ENCODE results near the gene NPAS2. TPM values are rescaled to one million over a fixed set of nuclear protein-coding genes. Genes with fewer than 3 reads are reported as not detected.

The NPAS2 gene
- total RNA-seq, 2 experiments from 2014 or later = 5.8 to 5.9 TPM

GRCh38 chr2:100852447-100852846 lies 32.5 kb downstream of the NPAS2 start:
- H3K36me3 Mint-ChIP-seq (ENCODE audit: low read depth) = no peaks in the 10 kb centered on the region
- CTCF ChIA-PET = no interaction called here
- no peaks in the 10 kb centered on the region for H3K27me3 Mint-ChIP-seq (ENCODE audit: low read depth)
- DNase-seq = no peak
- no peak overlapping the region for H3K4me3 Mint-ChIP-seq
- no peaks in the 10 kb centered on the region for H3K9me3 Mint-ChIP-seq
- intact Hi-C loops (cut with micrococcal nuclease) = no loop called here
- H3K27ac Mint-ChIP-seq = no peak overlapping the region
- H3K4me1 Mint-ChIP-seq (ENCODE audit: low read depth) = no peaks in the 10 kb centered on the region

GRCh38 chr2:100852999-100853908 lies 33.3 kb downstream of the NPAS2 start:
- peak; percentile 25 for DNase-seq
- no peaks in the 10 kb centered on the region for H3K27me3 Mint-ChIP-seq (ENCODE audit: low read depth)
- H3K36me3 Mint-ChIP-seq (ENCODE audit: low read depth) = no peaks in the 10 kb centered on the region
- CTCF ChIA-PET = no interaction called here
- no peak overlapping the region for H3K27ac Mint-ChIP-seq
- H3K9me3 Mint-ChIP-seq = no peaks in the 10 kb centered on the region
- intact Hi-C loops (cut with micrococcal nuclease) = loop anchor here (1.0 kb wide), 1 partner anchor 132 kb away; no protein-coding TSS in a partner anchor
- no peak overlapping the region for H3K4me3 Mint-ChIP-seq
- H3K4me1 Mint-ChIP-seq (ENCODE audit: low read depth) = no peaks in the 10 kb centered on the region

- no peak overlapping the region for H3K4me3 Mint-ChIP-seq
- CTCF ChIA-PET = no interaction called here
- no peak for DNase-seq
Observed at GRCh38 chr2:100853909-100854810, 34.2 kb downstream of the NPAS2 start.

GRCh38 chr2:100855084-100855483 lies 35.1 kb downstream of the NPAS2 start:
- H3K4me1 Mint-ChIP-seq (ENCODE audit: low read depth) = no peaks in the 10 kb centered on the region
- no peaks in the 10 kb centered on the region for H3K27me3 Mint-ChIP-seq (ENCODE audit: low read depth)
- H3K9me3 Mint-ChIP-seq = no peaks in the 10 kb centered on the region
- no peak overlapping the region for H3K4me3 Mint-ChIP-seq
- no peak overlapping the region for H3K27ac Mint-ChIP-seq
- H3K36me3 Mint-ChIP-seq (ENCODE audit: low read depth) = no peaks in the 10 kb centered on the region
- intact Hi-C loops (cut with micrococcal nuclease) = no loop called here
- DNase-seq = no peak
- CTCF ChIA-PET = no interaction called here

More at GRCh38 chr2:100853909-100854810, 34.2 kb downstream of the NPAS2 start:
- Mint-ChIP-seq H3K27me3 (ENCODE audit: low read depth) (no peaks in the 10 kb centered on the region), H3K27ac (no peak overlapping the region), H3K9me3 (no peaks in the 10 kb centered on the region), H3K36me3 (ENCODE audit: low read depth) (no peaks in the 10 kb centered on the region), H3K4me1 (ENCODE audit: low read depth) (no peaks in the 10 kb centered on the region)
- intact Hi-C loops (cut with micrococcal nuclease) = loop anchor here (1.0 kb wide), 1 partner anchor 131 kb away; no protein-coding TSS in a partner anchor

- Mint-ChIP-seq H3K4me3 (no peak overlapping the region), H3K27ac (no peak overlapping the region), H3K9me3 (no peaks in the 10 kb centered on the region), H3K36me3 (ENCODE audit: low read depth) (no peaks in the 10 kb centered on the region), H3K27me3 (ENCODE audit: low read depth) (no peaks in the 10 kb centered on the region), H3K4me1 (ENCODE audit: low read depth) (no peaks in the 10 kb centered on the region)
- intact Hi-C loops (cut with micrococcal nuclease) = no loop called here
- no peak for DNase-seq
- CTCF ChIA-PET = no interaction called here
Observed at GRCh38 chr2:100855606-100856005, 35.7 kb downstream of the NPAS2 start.

GRCh38 chr2:100856732-100857131 lies 36.8 kb downstream of the NPAS2 start:
- peaks cover under 1% of the 10 kb centered on the region for H3K4me1 Mint-ChIP-seq (ENCODE audit: low read depth)
- H3K36me3 Mint-ChIP-seq (ENCODE audit: low read depth) = no peaks in the 10 kb centered on the region
- H3K4me3 Mint-ChIP-seq = no peak overlapping the region
- DNase-seq = no peak
- intact Hi-C loops (cut with micrococcal nuclease) = no loop called here
- H3K27me3 Mint-ChIP-seq (ENCODE audit: low read depth) = no peaks in the 10 kb centered on the region
- CTCF ChIA-PET = interaction anchor here (1.5 kb wide), 1 partner anchor 10 kb away, joined by 4 read pairs; no protein-coding TSS in a partner anchor
- no peak overlapping the region for H3K27ac Mint-ChIP-seq
- no peaks in the 10 kb centered on the region for H3K9me3 Mint-ChIP-seq

- CTCF ChIA-PET = interaction anchor here (1.5 kb wide), 1 partner anchor 10 kb away, joined by 4 read pairs; no protein-coding TSS in a partner anchor
- DNase-seq = no peak
- Mint-ChIP-seq H3K27me3 (ENCODE audit: low read depth) (no peaks in the 10 kb centered on the region), H3K4me1 (ENCODE audit: low read depth) (peaks cover 6% of the 10 kb centered on the region), H3K27ac (no peak overlapping the region), H3K9me3 (no peaks in the 10 kb centered on the region), H3K36me3 (ENCODE audit: low read depth) (no peaks in the 10 kb centered on the region), H3K4me3 (no peak overlapping the region)
- intact Hi-C loops (cut with micrococcal nuclease) = no loop called here
Observed at GRCh38 chr2:100857341-100857740, 37.4 kb downstream of the NPAS2 start.

- CTCF ChIA-PET = no interaction called here
- H3K27me3 Mint-ChIP-seq (ENCODE audit: low read depth) = no peaks in the 10 kb centered on the region
- no peak for DNase-seq
- no peak overlapping the region for H3K27ac Mint-ChIP-seq
- H3K4me3 Mint-ChIP-seq = no peak overlapping the region
- no peaks in the 10 kb centered on the region for H3K36me3 Mint-ChIP-seq (ENCODE audit: low read depth)
- no peaks in the 10 kb centered on the region for H3K9me3 Mint-ChIP-seq
- H3K4me1 Mint-ChIP-seq (ENCODE audit: low read depth) = peaks cover 6% of the 10 kb centered on the region
- intact Hi-C loops (cut with micrococcal nuclease) = no loop called here
Observed at GRCh38 chr2:100857915-100858314, 38.0 kb downstream of the NPAS2 start.

- peaks cover 6% of the 10 kb centered on the region for H3K4me1 Mint-ChIP-seq (ENCODE audit: low read depth)
- intact Hi-C loops (cut with micrococcal nuclease) = no loop called here
- CTCF ChIA-PET = interaction anchor here (0.7 to 1.0 kb wide), 2 partner anchors 22 to 46 kb away, joined by 3 to 5 read pairs; no protein-coding TSS in a partner anchor
- no peaks in the 10 kb centered on the region for H3K27me3 Mint-ChIP-seq (ENCODE audit: low read depth)
- no peak overlapping the region for H3K4me3 Mint-ChIP-seq
- H3K9me3 Mint-ChIP-seq = no peaks in the 10 kb centered on the region
- no peaks in the 10 kb centered on the region for H3K36me3 Mint-ChIP-seq (ENCODE audit: low read depth)
- no peak for DNase-seq
- no peak overlapping the region for H3K27ac Mint-ChIP-seq
Observed at GRCh38 chr2:100859902-100860301, 40.0 kb downstream of the NPAS2 start.

GRCh38 chr2:100861340-100861739 lies 41.4 kb downstream of the NPAS2 start:
- no peak overlapping the region for H3K27ac Mint-ChIP-seq
- DNase-seq = no peak
- intact Hi-C loops (cut with micrococcal nuclease) = no loop called here
- no peaks in the 10 kb centered on the region for H3K27me3 Mint-ChIP-seq (ENCODE audit: low read depth)
- CTCF ChIA-PET = interaction anchor here (0.6 kb wide), 1 partner anchor 40 kb away, joined by 3 read pairs; no protein-coding TSS in a partner anchor
- no peaks in the 10 kb centered on the region for H3K9me3 Mint-ChIP-seq
- H3K4me1 Mint-ChIP-seq (ENCODE audit: low read depth) = peaks cover 6% of the 10 kb centered on the region
- H3K4me3 Mint-ChIP-seq = no peak overlapping the region
- H3K36me3 Mint-ChIP-seq (ENCODE audit: low read depth) = no peaks in the 10 kb centered on the region

- H3K9me3 Mint-ChIP-seq = peaks cover 3% of the 10 kb centered on the region
- intact Hi-C loops (cut with micrococcal nuclease) = no loop called here
- DNase-seq = no peak
- no peaks in the 10 kb centered on the region for H3K27me3 Mint-ChIP-seq (ENCODE audit: low read depth)
- H3K27ac Mint-ChIP-seq = no peak overlapping the region
- H3K4me3 Mint-ChIP-seq = no peak overlapping the region
- peaks cover 6% of the 10 kb centered on the region for H3K4me1 Mint-ChIP-seq (ENCODE audit: low read depth)
- CTCF ChIA-PET = no interaction called here
- peaks cover 2% of the 10 kb centered on the region for H3K36me3 Mint-ChIP-seq (ENCODE audit: low read depth)
Observed at GRCh38 chr2:100862081-100862480, 42.1 kb downstream of the NPAS2 start.

GRCh38 chr2:100865816-100866460 lies 46.0 kb downstream of the NPAS2 start:
- Mint-ChIP-seq H3K9me3 (peaks cover 20% of the 10 kb centered on the region), H3K36me3 (ENCODE audit: low read depth) (peaks cover 2% of the 10 kb centered on the region), H3K27ac (no peak overlapping the region), H3K4me3 (no peak overlapping the region), H3K27me3 (ENCODE audit: low read depth) (no peaks in the 10 kb centered on the region), H3K4me1 (ENCODE audit: low read depth) (peaks cover 6% of the 10 kb centered on the region)
- CTCF ChIA-PET = no interaction called here
- intact Hi-C loops (cut with micrococcal nuclease) = no loop called here
- DNase-seq = no peak

Data from activated naive CD4-positive, alpha-beta T cell treated with anti-CD3 and anti-CD28 coated beads for 36 hours (primary cell).